ENCODE measurements around the gene GSE1.

DNA sequence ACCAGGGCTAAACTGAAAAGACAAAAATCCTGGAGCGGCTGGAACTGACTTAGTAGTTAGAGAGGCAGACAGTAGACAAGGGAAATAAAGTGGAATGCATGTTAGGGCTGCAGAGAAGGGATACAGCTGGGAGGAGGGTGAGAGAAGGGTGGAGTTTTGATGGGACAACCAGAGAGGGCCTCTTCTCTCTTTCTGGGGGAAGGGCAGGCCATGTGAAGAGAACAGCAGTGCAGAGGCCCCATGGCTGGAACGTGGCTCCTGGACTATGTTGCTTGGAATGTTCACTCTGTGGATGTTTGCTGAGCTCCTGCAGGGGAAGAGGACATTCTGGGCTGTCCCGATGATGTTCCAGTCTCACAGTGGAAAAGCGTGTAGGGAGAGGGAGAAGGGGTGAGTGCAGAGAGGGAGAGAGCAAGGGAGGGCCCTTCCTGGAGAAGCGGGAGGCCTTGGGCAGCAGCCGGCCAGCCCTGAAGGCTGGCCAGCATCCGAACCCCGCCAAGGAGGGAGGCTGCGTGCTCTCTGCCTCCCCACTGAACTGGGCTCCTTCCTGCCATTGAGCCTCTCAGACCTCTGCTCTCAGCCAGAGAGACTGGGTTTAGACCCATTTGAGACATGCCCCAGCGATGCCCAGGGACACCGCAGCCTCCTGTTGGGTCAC is 33.1 kb upstream of the GSE1 start:
- TF ChIP-seq NFE2L1 (CRISPR knock-in tag; IDR thresholded peaks at IDR 0.05) = no peak
- TF ChIP-seq, protein P1, sequence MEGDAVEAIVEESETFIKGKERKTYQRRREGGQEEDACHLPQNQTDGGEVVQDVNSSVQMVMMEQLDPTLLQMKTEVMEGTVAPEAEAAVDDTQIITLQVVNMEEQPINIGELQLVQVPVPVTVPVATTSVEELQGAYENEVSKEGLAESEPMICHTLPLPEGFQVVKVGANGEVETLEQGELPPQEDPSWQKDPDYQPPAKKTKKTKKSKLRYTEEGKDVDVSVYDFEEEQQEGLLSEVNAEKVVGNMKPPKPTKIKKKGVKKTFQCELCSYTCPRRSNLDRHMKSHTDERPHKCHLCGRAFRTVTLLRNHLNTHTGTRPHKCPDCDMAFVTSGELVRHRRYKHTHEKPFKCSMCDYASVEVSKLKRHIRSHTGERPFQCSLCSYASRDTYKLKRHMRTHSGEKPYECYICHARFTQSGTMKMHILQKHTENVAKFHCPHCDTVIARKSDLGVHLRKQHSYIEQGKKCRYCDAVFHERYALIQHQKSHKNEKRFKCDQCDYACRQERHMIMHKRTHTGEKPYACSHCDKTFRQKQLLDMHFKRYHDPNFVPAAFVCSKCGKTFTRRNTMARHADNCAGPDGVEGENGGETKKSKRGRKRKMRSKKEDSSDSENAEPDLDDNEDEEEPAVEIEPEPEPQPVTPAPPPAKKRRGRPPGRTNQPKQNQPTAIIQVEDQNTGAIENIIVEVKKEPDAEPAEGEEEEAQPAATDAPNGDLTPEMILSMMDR (IDR thresholded peaks at IDR 0.05) = no peak
- TF ChIP-seq, protein P2, sequence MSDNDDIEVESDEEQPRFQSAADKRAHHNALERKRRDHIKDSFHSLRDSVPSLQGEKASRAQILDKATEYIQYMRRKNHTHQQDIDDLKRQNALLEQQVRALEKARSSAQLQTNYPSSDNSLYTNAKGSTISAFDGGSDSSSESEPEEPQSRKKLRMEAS (CRISPR knock-in tag; IDR thresholded peaks at IDR 0.05) = no peak
